RCC 7860 (cell line): ENCODE measurements around the gene ARHGAP1.
"Not testable (repeated sequence)": the region's sequence is repeated elsewhere in the genome, so short reads cannot be mapped to it uniquely, and the experiment has no call there.

Source experiments
- DNase-seq: peaks from one replicate; pipeline ENCODE4 v3.0.0-alpha.2; 2015; ENCODE audit warnings: low spot score
- FAIRE-seq: peaks from 2 replicates; lab custom pipeline; 2012; peaks lifted over from hg19 to GRCh38; lab: Jason Lieb, UNC

ARHGAP1 gene

DNA sequence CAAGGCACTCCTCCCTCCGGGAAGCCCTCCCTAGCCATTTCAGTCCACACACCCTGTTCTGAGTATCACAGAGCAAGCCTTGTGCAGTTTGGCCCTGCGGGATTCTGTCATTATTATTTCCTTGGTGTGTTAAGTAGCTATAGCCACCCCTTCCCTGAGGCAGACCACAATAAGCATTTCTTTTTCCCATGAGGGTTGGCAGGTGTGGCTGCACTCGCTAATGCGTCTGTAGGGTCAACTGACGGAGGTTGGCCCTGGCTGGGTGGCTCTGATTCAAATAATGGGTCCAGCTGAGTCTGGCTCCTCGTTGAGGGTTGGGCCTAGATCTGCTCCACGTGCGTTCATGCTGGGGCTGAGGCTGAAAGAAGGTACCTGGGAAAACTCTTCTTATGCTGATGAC, 23.7 kb upstream of the ARHGAP1 start:
- DNase-seq (no peak), FAIRE-seq (no peak)

DNA sequence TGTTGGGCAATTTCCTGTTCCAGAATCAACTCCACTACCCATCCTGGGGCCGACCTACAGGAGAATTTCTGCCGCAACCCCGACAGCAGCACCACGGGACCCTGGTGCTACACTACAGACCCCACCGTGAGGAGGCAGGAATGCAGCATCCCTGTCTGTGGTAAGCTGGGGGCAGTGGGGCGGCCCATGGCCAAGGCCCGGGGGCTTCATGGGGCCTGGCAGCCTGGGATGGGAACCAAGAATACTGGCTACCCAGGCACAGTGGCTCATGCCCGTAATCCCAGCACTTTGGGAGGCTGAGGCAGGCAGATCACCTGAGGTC, 22.9 kb upstream of the ARHGAP1 start:
- no peak for FAIRE-seq

DNA sequence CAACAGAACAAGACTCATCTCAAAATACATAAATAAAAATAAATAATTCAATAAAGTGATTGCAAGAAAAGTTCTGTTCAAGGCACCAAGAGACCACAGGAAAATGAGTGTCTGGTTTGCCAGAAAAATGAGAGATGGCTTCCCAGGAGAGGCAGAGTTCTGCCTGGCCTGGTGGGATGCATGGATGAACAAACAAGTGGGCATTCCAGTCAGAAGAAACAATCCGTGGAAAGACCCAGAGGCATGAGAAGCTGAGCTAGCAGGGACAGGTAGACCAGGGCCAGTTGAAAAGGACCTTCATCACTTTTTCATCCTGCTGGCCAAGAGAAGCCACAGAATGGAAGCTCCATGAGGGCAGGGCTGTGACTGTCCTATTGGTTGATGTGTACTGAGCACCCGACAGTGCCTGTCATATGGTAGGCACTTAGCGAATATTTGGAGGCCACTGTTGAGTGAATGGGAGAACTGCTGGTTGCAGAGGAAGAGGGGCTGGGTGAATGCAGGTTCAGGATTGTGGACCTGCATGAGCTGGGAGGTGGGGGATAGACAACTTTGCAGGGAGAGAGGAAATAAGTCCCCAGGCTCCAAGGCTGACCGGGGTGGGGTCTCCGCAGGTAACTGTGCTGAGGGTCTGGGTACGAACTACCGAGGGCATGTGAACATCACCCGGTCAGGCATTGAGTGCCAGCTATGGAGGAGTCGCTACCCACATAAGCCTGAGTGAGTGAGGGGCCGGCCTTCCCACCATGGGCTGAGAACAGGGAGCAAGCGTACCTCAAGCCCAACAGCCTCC, 22.3 kb upstream of the ARHGAP1 start:
- FAIRE-seq: no peak

More for the DNA sequence above, 22.9 kb upstream of the ARHGAP1 start:
- DNase-seq: no peak

DNA sequence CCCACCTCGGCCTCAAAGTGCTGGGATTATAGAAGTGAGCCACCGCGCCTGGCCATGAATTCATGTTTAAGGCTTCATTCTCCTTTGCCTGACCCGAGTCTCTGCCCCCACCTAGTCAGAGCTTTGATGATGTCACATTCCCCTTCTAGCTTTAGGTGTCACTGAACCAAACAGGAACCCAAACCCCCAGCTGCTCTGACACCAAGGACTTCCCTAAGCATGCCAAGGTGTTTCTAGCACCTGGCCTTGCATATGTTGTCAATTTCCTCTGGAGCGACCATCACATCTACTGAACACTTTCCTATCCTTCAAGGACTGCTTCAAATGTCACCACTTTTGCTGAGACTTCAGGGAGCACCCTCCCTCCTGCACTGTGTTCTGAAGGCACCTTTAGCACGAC, 20.9 kb upstream of the ARHGAP1 start:
- DNase-seq: no peak
- FAIRE-seq: no peak

More for the DNA sequence above, 22.3 kb upstream of the ARHGAP1 start:
- DNase-seq: no peak

DNA sequence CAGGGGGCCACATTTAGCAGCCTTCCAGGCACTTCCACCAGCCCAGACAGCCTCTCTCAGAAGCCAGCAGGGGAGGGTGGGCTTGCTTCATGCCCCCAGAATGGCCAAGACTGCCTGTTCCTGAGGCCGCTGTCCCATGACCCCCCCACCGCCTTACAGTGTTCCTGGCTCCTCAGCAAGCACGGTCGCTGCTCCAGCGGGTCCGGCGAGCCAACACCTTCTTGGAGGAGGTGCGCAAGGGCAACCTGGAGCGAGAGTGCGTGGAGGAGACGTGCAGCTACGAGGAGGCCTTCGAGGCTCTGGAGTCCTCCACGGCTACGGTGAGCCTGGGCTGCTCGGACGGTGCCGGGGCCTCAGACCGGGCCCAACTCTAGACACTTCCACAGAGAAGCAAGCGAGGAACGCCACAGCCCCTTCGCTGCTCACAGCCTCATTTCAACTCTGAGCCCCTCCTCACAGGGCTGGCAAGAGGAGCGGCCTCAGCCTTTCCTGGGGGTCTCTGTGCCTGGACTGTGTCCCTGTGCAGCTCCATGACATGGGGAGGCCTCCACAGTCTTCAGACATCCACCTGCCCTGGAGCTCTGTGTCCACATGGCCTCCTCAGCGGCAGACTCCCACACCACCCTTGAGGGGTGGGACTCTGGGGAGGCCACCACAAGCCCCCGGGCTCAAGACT, 19.3 kb upstream of the ARHGAP1 start:
- no peak for FAIRE-seq
- DNase-seq: no peak

DNA sequence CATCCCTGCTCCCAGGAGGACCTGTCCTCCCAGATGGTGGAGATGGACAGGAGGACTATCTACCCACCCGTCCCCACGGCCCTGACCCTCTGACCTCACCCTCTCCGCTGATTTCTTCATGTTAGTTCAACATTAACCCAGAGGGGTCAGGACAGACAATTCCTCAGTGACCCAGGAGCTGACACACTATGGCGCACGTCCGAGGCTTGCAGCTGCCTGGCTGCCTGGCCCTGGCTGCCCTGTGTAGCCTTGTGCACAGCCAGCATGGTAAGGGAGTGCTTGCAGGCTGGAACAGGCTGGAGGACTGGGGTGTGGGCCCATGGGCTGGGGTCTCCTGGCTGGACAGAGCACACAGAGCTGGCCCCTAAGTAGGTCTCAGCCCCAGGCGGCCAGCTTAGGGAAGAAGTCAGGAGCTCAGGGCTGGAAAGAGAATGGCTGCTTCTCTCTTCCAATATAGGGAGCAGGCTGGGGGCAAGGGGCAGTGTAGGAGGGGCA, 18.7 kb upstream of the ARHGAP1 start, which contains the start of gene F2:
Gene F2 (plus strand): TSS at position 166 of the 495 bp plus-strand sequence. CDS start 23 bp downstream, at position 189.
- no peak for DNase-seq
- FAIRE-seq: no peak

DNA sequence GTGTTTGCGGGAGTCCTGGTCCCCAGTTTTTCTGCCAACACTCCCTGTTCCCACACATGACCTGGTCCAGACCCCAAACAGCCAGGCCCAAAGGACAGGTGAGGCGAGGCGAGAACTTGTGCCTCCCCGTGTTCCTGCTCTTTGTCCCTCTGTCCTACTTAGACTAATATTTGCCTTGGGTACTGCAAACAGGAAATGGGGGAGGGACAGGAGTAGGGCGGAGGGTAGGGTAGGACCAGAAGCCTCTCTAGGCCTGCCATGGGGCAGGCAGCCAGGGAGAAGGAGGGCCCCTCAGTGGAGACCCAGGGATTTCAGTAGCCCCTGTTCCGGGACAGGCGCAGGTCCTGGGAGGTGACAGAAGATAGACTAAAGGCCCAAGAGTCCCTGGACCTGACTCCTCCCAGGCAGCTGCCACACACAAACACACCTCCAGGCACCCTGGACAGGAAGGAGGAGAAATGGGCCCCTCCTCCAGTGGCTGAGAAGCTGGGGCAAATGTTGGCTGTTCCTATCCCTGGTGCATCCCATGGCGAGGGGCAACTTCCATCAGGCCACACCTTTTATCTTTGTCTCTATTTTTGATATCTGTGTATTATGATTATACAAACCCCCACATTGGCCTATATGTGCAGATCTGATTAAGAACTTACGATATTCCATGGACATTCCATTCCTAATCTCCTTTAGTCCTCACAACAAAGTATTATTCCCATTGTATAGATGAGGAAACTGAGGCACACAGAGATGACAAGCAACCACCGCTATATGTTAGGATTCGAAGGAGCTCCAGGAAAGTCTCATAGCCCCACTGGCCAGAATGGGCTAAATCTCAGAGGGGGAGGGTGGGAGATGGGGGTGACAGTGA, 18.0 kb upstream of the ARHGAP1 start:
- FAIRE-seq: no peak
- DNase-seq: no peak

DNA sequence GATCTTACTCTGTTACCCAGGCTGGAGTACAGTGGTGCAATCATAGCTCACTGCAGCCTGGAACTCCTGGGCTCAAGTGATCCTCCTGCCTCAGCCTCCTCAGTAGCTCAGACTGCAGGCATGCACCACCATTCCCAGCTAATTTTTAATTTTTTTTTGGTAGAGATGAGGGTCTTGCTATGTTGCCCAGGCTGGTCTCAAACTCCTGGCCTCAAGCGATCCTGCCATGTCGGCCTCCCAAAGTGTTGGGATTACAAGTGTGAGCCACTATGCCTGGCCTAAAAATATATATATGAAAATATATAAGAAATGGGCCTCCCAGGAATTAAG, 17.4 kb upstream of the ARHGAP1 start:
- FAIRE-seq, DNase-seq: not testable (repeated sequence)

DNA sequence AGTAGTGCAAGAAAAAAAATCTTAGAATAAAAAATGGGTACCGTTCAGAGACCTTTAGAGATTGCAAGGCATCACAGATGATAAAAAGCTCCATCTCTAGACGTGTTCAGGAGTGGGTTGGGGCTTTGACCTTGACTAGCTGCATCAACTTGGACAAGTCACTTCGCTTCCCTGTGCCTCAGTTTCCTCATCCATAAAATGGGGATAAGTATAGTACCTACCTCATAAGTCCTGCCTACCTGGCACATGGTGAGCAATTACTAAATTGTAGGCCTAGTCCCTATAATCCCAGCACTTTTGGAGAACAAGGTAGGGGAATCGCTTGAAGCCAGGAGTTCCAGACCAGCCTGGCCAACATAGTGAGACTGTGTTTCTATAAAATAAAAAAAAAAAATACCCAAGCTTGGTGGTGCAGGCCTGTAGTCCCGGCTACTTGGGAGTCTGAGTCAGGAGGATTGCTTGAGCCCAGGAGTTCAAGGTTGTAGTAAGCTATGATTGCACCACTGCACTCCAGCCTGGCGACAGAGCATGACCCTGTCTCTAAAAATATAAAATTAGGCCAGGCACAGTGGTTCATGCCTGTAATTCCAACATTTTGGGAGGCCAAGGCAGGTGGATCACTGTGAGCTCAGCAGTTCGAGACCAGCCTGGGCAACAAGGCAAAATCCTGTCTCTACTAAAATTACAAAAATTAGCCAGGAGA, 12.6 kb upstream of the ARHGAP1 start:
- no peak for FAIRE-seq
- no peak for DNase-seq

DNA sequence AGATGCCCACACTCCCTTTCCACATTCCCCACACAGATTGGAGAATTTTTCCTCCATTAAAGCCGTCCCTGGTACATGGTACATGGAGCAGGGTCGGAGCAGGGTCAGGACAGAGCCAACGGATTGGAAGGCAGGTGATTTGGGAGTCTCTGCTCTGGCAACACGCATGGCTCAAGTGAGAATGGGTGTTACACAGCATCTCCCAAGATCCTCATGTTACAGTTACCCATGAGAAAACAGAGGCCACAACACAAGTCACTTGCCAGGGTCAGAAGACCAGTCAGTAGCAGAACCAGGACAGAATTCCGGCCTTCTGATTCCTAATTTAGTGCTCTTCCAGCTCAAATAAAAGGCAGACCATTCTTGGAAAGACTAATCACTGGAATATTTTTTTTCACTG, 10.9 kb upstream of the ARHGAP1 start:
- FAIRE-seq (no peak), DNase-seq (no peak)

DNA sequence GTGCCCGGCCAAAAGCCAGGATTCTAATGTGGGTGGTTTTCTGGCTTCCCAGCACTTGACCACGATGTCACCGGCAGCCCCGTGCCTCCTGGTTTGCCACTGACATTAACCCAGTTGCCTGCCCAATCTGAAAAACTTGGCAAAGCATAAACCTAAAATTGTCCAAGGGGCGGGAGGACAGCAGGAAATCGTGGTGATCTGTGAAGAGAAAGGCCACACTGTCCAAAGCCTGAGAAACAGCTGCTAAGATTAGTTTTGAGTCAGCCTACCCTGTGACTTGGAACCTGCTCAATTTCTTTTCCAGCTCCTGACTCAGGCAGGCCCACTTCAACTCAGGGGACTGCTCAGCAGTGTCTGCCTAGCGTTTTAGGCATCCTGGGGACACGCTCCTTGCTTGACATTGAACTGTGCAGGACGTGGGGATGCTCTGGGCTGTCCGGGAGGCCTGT, 10.4 kb upstream of the ARHGAP1 start:
- DNase-seq (peak; percentile 75), FAIRE-seq (peak; percentile 84)

DNA sequence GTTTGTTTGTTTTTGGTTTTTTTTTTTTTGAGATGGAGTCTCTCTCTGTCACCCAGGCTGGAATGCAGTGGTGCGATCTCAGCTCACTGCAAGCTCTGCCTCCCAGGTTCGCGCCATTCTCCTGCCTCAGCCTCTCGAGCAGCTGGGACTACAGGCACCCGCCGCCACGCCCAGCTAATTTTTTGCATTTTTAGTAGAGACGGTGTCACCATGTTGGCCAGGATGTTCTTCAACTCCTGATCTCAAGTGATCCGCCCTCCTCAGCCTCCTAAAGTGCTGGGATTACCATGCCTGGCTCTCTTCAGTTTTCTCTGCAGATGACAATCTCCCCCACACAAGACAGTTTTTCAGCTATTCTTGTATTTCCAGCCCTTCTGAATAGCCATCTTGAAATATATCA, 8.9 kb upstream of the ARHGAP1 start:
- not testable (repeated sequence) for DNase-seq, FAIRE-seq

DNA sequence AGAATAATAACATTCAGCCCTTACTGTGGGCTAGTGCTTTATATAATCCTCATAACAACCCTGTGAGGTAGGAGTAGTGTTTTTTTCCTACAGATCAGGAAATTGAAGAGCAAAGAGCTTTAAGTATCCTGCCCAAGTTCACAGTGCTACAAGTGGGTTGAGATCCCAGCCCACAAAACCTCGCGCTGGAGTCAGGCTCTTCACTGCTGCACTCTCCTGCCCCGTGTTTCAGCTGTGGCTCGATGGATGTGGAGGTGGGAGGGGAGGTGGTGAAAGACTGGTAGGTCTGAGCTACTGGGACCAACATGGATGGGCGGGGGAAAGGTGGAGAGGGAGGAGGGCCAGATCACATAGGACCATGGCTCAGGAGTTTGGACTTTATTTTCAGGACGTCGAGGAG, 6.5 kb upstream of the ARHGAP1 start:
- DNase-seq (no peak), FAIRE-seq (no peak)

DNA sequence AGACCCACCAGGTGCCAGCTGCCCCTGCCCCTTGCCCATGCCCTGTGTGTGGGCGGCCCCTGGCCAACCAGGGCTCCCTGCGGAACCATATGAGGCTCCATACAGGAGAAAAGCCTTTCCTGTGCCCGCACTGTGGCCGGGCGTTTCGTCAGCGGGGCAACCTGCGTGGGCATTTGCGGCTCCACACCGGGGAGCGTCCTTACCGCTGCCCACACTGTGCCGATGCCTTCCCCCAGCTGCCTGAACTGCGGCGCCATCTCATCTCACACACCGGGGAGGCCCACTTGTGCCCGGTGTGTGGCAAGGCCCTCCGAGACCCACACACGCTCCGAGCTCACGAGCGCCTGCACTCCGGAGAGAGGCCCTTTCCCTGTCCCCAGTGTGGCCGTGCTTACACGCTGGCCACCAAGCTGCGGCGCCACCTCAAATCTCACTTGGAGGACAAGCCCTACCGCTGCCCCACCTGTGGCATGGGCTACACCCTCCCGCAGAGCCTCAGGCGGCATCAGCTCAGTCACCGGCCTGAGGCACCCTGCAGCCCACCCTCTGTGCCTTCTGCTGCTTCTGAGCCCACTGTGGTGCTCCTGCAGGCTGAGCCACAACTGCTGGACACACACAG, 4.8 kb upstream of the ARHGAP1 start:
- DNase-seq (no peak), FAIRE-seq (no peak)

DNA sequence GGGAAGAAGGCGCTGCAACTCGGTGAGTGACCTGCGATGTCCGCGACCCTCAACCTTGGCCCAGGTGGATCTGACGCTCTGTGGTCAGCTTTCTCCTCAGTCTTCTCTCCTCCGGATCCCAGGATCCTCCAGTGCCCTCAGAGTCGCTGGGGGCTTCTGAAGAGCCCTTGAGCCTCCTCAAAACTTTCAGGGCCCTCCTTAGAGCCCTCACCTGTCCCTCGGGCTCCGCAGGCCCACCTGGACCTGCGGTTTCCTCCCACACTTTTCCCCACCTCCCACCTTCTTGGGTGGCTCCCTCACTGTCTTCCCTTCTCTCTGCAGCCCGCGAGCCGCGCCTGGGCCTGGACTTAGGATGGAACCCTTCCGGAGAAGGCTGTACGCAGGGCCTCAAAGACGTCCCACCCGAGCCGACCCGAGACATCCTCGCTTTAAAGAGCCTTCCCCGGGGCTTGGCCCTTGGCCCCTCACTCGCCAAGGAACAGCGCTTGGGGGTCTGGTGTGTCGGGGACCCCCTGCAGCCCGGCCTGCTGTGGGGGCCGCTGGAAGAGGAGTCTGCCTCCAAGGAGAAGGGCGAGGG, 747 bp upstream of the ARHGAP1 start:
- DNase-seq: no peak
- no peak for FAIRE-seq

DNA sequence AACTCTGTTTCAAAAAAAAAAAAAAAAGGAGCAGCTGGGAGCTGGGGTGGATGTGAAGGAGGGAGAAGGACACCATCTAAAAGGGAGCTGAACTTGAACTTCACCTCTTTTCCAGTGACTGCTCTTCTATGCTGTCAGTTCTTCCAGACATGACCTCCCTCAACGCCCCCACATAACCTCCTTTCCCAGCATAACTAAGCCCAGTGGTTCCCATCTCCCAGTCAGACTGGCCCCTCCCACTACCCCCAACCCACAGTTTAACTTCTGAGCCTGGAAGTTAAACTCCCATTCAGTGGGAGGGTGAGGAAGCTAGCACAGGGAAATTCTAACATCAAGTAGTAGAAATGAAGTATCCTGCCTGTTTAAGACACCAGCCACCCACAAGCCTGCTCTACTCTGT, 1.8 kb downstream of the ARHGAP1 start:
- no peak for DNase-seq
- no peak for FAIRE-seq

DNA sequence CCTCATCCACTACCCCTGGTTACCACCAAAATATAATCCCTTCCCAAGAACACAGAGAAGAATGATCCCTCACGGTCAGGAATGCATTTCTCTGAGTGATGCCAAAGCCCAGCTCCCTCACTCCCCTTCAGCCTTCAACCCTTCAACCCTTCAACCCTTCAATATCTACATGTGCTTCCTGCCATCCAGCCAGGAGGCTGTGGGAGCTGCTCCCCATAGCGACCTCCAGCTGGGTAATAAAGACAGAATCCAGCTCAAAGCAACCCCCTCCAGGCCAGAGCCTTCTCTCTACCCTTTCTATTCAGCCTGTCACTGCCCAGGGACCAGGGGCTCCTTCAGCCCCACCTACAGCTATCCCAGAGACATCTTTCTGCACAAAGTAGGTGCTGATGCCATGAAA, 2.7 kb downstream of the ARHGAP1 start:
- DNase-seq (no peak), FAIRE-seq (no peak)

DNA sequence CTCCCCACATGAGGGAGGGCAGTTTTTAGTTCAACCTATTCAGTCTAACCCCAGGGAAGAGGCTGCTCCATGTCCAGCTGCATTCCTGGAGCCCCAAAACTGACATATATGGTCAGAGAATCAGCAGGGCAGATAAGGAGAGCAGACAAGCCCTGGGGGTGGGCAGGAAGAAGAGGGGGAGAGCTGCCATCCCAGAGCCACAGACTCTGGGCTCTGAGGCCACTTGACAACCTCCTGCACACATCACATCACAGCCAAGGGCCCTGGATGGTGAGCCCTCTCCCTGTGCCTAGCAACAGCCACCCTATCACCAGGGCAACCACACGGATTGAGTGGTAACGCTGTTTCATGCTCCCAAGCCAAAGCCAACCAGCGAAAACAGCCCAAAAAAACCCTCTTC, 3.1 kb downstream of the ARHGAP1 start:
- DNase-seq (no peak), FAIRE-seq (no peak)

DNA sequence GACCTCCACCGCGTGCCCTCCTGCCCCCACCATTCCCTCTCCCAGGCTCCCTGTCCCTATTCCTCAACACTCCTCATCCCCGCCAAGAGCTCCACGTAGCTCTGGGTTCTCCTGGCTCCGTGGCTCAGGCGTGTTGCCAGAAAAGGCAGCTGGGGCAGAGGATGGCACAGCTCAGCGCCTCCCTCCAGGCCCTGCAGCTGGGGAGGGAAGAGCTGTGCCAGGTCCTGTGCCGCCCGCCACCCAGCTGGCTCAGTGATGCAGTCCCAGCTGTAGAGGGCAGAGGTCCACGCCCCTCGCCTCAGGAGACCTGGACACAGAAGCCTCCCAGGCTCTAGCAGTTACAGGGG, 4.2 kb downstream of the ARHGAP1 start:
- FAIRE-seq (no peak), DNase-seq (no peak)
